GM23338 (cell line): ENCODE results near the gene CLIC5. TPM values are rescaled to one million over a fixed set of nuclear protein-coding genes. Genes with fewer than 3 reads are reported as not detected.

Experiments used
- ATAC-seq: fragments of 200-7000 bp; cut with Tn5 transposase; 3 replicates; pipeline ENCODE4 v1.9.1; 2020
- DNase-seq: peaks from one replicate; pipeline ENCODE4 v3.0.0-alpha.2; 2015; ENCODE audit warnings: low spot score
- H2AFZ ChIP-seq: fragments of 200-600 bp; sonication (generic); 2 replicates; pipeline ENCODE4 v1.8.0; 2016; ENCODE audit warnings: antibody characterized with exemption, mild to moderate bottlenecking, moderate library complexity
- H3F3A ChIP-seq: fragments of 200-600 bp; sonication (generic); replicated peaks from 2 replicates; pipeline ENCODE4 v1.8.0; 2017; ENCODE audit warnings: antibody characterized with exemption, mixed run types, low read depth
- H3K27ac ChIP-seq: fragments of 200-600 bp; sonication (generic); 2 replicates; pipeline ENCODE4 v1.6.1; 2016; ENCODE audit warnings: low read depth
- H3K27me3 ChIP-seq: fragments of 200-600 bp; sonication (generic); 2 replicates; pipeline ENCODE4 v1.8.0; 2016; ENCODE audit warnings: mild to moderate bottlenecking, mixed run types, moderate library complexity; ENCODE audit not compliant: insufficient read depth
- H3K36me3 ChIP-seq: fragments of 200-600 bp; sonication (generic); 2 replicates; pipeline ENCODE4 v1.8.0; 2016; ENCODE audit warnings: mild to moderate bottlenecking; ENCODE audit not compliant: insufficient read depth
- H3K4me1 ChIP-seq: fragments of 200-600 bp; sonication (generic); 2 replicates; pipeline ENCODE4 v1.8.0; 2016; ENCODE audit warnings: mild to moderate bottlenecking, moderate library complexity; ENCODE audit not compliant: insufficient read depth
- H3K4me2 ChIP-seq: fragments of 200-600 bp; sonication (generic); 2 replicates; pipeline ENCODE4 v1.7.1; 2017; ENCODE audit warnings: mixed run types
- H3K4me3 ChIP-seq: fragments of 200-600 bp; sonication (generic); 2 replicates; pipeline ENCODE4 v1.6.1; 2016; ENCODE audit warnings: mixed run types
- H3K79me2 ChIP-seq: fragments of 200-600 bp; sonication (generic); replicated peaks from 2 replicates; pipeline ENCODE4 v1.8.0; 2017; ENCODE audit warnings: mild to moderate bottlenecking; ENCODE audit not compliant: insufficient read depth
- H3K9me2 ChIP-seq: fragments of 200-600 bp; sonication (generic); 2 replicates; pipeline ENCODE4 v1.8.0; 2017; ENCODE audit not compliant: insufficient read depth
- H4K20me1 ChIP-seq: fragments of 200-600 bp; sonication (generic); replicated peaks from 2 replicates; pipeline ENCODE4 v1.8.0; 2017; ENCODE audit warnings: mild to moderate bottlenecking; ENCODE audit not compliant: insufficient read depth
- H3K27ac Mint-ChIP-seq: 2 replicates; pipeline ENCODE4 v1.8.0; 2020; ENCODE audit warnings: inconsistent platforms, mild to moderate bottlenecking, moderate library complexity, mixed read lengths
- H3K27me3 Mint-ChIP-seq: 3 replicates; pipeline ENCODE4 v1.8.0; 2022; ENCODE audit warnings: low read depth, mild to moderate bottlenecking, moderate library complexity, mixed read lengths, inconsistent platforms; ENCODE audit not compliant: insufficient read depth, poor library complexity
- H3K36me3 Mint-ChIP-seq: 3 replicates; pipeline ENCODE4 v1.8.0; 2021; ENCODE audit warnings: low read depth, mild to moderate bottlenecking, inconsistent platforms, moderate library complexity, mixed read lengths
- H3K4me1 Mint-ChIP-seq: 3 replicates; pipeline ENCODE4 v1.8.0; 2020; ENCODE audit warnings: mild to moderate bottlenecking, inconsistent platforms, mixed read lengths
- H3K4me3 Mint-ChIP-seq: 3 replicates; pipeline ENCODE4 v1.8.0; 2021; ENCODE audit warnings: moderate library complexity, mild to moderate bottlenecking, inconsistent platforms, mixed read lengths
- H3K9me3 Mint-ChIP-seq: 3 replicates; pipeline ENCODE4 v1.8.0; 2020; ENCODE audit warnings: moderate library complexity, mild to moderate bottlenecking, inconsistent platforms, mixed read lengths
- CREB1 ChIP-seq: fragments of 250-450 bp; sonication (Bioruptor Pico); IDR thresholded peaks from 2 replicates; pipeline ENCODE4 v1.5.0; 2020; ENCODE audit warnings: low read depth, mild to moderate bottlenecking, moderate library complexity
- CTCF ChIP-seq, 2 experiments: fragments of 200-600 bp in 1 of 2; sonication (generic) in 1 of 2; conservative IDR thresholded peaks; 2 replicates each; pipeline versions ENCODE4 v1.5.1 to v1.6.1; 2016 to 2017; ENCODE audit warnings: antibody characterized with exemption in 2 of 2, low read depth in 2 of 2, mild to moderate bottlenecking in 2 of 2, moderate library complexity in 1 of 2
- ETS1 ChIP-seq: IDR thresholded peaks from 2 replicates; pipeline ENCODE4 v1.6.1; 2016; ENCODE audit warnings: antibody characterized with exemption
- EZH2 ChIP-seq: fragments of 200-600 bp; sonication (generic); IDR thresholded peaks from one replicate; pipeline ENCODE4 v1.8.0; 2017; ENCODE audit warnings: antibody characterized with exemption, mild to moderate bottlenecking, low read depth; ENCODE audit not compliant: unreplicated experiment
- EZH2phosphoT487 ChIP-seq: fragments of 200-600 bp; sonication (generic); IDR thresholded peaks from one replicate; pipeline ENCODE4 v1.8.1; 2018; ENCODE audit warnings: antibody characterized with exemption; ENCODE audit not compliant: unreplicated experiment
- JUNB ChIP-seq: IDR thresholded peaks from one replicate; pipeline ENCODE4 v1.6.1; 2016; ENCODE audit warnings: antibody characterized with exemption; ENCODE audit not compliant: unreplicated experiment
- NANOG ChIP-seq: IDR thresholded peaks from 2 replicates; pipeline ENCODE4 v1.6.1; 2016; ENCODE audit warnings: antibody characterized with exemption, borderline replicate concordance
- POLR2AphosphoS5 ChIP-seq: IDR thresholded peaks from 2 replicates; pipeline ENCODE4 v1.6.1; 2016; ENCODE audit warnings: antibody characterized with exemption, low read depth
- REST ChIP-seq: IDR thresholded peaks from one replicate; pipeline ENCODE4 v1.6.1; 2018; ENCODE audit warnings: antibody characterized with exemption; ENCODE audit not compliant: unreplicated experiment
- STAT1 ChIP-seq: IDR thresholded peaks from one replicate; pipeline ENCODE4 v1.6.1; 2016; ENCODE audit warnings: antibody characterized with exemption; ENCODE audit not compliant: unreplicated experiment
- ZNF114 ChIP-seq: fragments of 250-450 bp; sonication (Bioruptor Pico); IDR thresholded peaks from 2 replicates; pipeline ENCODE4 v1.5.0; 2020; ENCODE audit warnings: mild to moderate bottlenecking, moderate library complexity
- ZNF331 ChIP-seq: fragments of 250-450 bp; sonication (Bioruptor Pico); IDR thresholded peaks from 2 replicates; pipeline ENCODE4 v1.5.0; 2020; ENCODE audit warnings: low read depth, mild to moderate bottlenecking, moderate library complexity
- polyA plus RNA-seq: library from polyadenylated mRNA; unstranded; fragments of >200 nt; fragmentation: Nextera tagmentation; extraction: Ambion mirVana; gene quantifications from 2 replicates; pipeline ENCODE4 v1.2.1, GENCODE V29; 2016
- total RNA-seq: library from RNA; depleted of rRNA; stranded (reverse); fragments of >200 nt; shearing (Covaris generic); gene quantifications from 2 replicates; pipeline ENCODE4 v1.2.3, GENCODE V29; 2014
- TF ChIP-seq, protein P1 (sequence below): fragments of 250-450 bp; sonication (Bioruptor Pico); IDR thresholded peaks from 2 replicates; pipeline ENCODE4 v1.5.0; 2020; ENCODE audit warnings: mild to moderate bottlenecking, moderate library complexity

The CLIC5 gene
- total and polyA plus RNA-seq, 2 experiments from 2014 or later, result 0.08 TPM; not detected in 1

- H3K36me3 ChIP-seq, result no peaks in the 10 kb centered on the region
- TF ChIP-seq ZNF331 (CRISPR knock-in tag) (no peak), CREB1 (CRISPR knock-in tag) (no peak), EZH2 (no peak), EZH2phosphoT487 (no peak), POLR2AphosphoS5 (no peak), REST (no peak), CTCF (conservative IDR thresholded peaks at IDR 0.05; ENCODE audit: low read depth in 2 of 2) (no peak), ETS1 (no peak), STAT1 (no peak), JUNB (no peak), NANOG (no peak), ZNF114 (CRISPR knock-in tag) (no peak)
- TF ChIP-seq, protein P1, sequence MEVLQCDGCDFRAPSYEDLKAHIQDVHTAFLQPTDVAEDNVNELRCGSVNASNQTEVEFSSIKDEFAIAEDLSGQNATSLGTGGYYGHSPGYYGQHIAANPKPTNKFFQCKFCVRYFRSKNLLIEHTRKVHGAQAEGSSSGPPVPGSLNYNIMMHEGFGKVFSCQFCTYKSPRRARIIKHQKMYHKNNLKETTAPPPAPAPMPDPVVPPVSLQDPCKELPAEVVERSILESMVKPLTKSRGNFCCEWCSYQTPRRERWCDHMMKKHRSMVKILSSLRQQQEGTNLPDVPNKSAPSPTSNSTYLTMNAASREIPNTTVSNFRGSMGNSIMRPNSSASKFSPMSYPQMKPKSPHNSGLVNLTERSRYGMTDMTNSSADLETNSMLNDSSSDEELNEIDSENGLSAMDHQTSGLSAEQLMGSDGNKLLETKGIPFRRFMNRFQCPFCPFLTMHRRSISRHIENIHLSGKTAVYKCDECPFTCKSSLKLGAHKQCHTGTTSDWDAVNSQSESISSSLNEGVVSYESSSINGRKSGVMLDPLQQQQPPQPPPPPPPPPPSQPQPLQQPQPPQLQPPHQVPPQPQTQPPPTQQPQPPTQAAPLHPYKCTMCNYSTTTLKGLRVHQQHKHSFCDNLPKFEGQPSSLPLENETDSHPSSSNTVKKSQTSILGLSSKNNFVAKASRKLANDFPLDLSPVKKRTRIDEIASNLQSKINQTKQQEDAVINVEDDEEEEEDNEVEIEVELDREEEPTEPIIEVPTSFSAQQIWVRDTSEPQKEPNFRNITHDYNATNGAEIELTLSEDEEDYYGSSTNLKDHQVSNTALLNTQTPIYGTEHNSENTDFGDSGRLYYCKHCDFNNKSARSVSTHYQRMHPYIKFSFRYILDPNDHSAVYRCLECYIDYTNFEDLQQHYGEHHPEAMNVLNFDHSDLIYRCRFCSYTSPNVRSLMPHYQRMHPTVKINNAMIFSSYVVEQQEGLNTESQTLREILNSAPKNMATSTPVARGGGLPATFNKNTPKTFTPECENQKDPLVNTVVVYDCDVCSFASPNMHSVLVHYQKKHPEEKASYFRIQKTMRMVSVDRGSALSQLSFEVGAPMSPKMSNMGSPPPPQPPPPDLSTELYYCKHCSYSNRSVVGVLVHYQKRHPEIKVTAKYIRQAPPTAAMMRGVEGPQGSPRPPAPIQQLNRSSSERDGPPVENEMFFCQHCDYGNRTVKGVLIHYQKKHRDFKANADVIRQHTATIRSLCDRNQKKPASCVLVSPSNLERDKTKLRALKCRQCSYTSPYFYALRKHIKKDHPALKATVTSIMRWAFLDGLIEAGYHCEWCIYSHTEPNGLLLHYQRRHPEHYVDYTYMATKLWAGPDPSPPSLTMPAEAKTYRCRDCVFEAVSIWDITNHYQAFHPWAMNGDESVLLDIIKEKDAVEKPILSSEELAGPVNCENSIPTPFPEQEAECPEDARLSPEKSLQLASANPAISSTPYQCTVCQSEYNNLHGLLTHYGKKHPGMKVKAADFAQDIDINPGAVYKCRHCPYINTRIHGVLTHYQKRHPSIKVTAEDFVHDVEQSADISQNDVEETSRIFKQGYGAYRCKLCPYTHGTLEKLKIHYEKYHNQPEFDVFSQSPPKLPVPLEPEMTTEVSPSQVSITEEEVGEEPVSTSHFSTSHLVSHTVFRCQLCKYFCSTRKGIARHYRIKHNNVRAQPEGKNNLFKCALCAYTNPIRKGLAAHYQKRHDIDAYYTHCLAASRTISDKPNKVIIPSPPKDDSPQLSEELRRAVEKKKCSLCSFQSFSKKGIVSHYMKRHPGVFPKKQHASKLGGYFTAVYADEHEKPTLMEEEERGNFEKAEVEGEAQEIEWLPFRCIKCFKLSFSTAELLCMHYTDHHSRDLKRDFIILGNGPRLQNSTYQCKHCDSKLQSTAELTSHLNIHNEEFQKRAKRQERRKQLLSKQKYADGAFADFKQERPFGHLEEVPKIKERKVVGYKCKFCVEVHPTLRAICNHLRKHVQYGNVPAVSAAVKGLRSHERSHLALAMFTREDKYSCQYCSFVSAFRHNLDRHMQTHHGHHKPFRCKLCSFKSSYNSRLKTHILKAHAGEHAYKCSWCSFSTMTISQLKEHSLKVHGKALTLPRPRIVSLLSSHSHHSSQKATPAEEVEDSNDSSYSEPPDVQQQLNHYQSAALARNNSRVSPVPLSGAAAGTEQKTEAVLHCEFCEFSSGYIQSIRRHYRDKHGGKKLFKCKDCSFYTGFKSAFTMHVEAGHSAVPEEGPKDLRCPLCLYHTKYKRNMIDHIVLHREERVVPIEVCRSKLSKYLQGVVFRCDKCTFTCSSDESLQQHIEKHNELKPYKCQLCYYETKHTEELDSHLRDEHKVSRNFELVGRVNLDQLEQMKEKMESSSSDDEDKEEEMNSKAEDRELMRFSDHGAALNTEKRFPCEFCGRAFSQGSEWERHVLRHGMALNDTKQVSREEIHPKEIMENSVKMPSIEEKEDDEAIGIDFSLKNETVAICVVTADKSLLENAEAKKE, result no peak
- H2AFZ ChIP-seq, result no peak overlapping the region
- H3K79me2 ChIP-seq, result no peaks in the 10 kb centered on the region
- no peak for ATAC-seq
- peaks cover 21% of the 10 kb centered on the region for H3K4me1 ChIP-seq
- H3K27ac Mint-ChIP-seq, result no peak overlapping the region
- H3K4me1 Mint-ChIP-seq, result peaks cover 12% of the 10 kb centered on the region; the same call in 2 of the 3 replicates
- no peak for DNase-seq
- H3K4me2 ChIP-seq, result no peak overlapping the region
- H3K27me3 ChIP-seq, result no peaks in the 10 kb centered on the region
- no peaks in the 10 kb centered on the region for H3K36me3 Mint-ChIP-seq
- no peaks in the 10 kb centered on the region for H3K9me3 Mint-ChIP-seq
- no peaks in the 10 kb centered on the region for H4K20me1 ChIP-seq
- H3K4me3 ChIP-seq, result no peak overlapping the region
- no peak overlapping the region for H3K27ac ChIP-seq
- H3K9me2 ChIP-seq, result peaks cover 6% of the 10 kb centered on the region; the same call in 1 of the 2 replicates
- H3K4me3 Mint-ChIP-seq, result no peak overlapping the region
- no peaks in the 10 kb centered on the region for H3F3A ChIP-seq
- H3K27me3 Mint-ChIP-seq, result peaks cover 2% of the 10 kb centered on the region
Observed at GRCh38 chr6:46035242-46035641, 19.6 kb upstream of the CLIC5 start.
